SHP77 (cell line): Measurements from ENCODE around the gene CRISPLD2.

ENCODE experiments used
- DNase-seq, 2 experiments: peaks; one replicate each; lab custom pipeline; 2025; lab: John Stamatoyannopoulos, UW

The CRISPLD2 gene

DNA sequence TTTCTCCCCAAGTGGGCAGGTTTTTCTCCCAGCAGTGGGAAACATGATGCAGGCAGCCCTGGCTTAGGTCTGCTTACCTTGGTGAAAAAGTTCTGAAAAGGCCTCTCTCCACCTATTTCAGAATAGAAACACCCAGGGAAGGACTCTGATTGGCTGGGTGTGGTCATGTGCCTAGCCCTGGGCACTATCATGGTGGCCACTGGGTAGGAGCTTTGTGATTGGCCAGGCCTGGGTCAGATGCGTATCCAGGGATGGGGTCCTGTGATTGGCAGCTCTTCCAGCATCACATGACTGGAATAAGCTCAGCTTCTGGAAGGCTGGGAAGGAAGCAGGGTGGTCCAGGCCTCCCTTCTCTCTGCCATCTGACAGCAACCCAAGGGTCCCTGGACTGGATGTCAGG, 138.0 kb downstream of the CRISPLD2 start:
- DNase-seq, result no peak
